Activated CD4-positive, alpha-beta T cell treated with anti-CD3 and anti-CD28 coated beads, Interleukin-2, amount 10 ng/mL, durations not matched to agents 7 days and 5 days (primary cell): ENCODE data around the gene CFD. TPM values are rescaled to one million over a fixed set of nuclear protein-coding genes. Genes with fewer than 3 reads are reported as not detected.

Experiments
- CTCF ChIA-PET: fragments of 350-600 bp; sonication (Branson Sonifier 250); formaldehyde crosslinking; loops from one replicate; lab custom pipeline; 2021; ENCODE audit warnings: antibody characterized with exemption; lab: Charles Lee
- POLR2A ChIA-PET: fragments of 350-600 bp; sonication (Branson Sonifier 250); formaldehyde crosslinking; loops from one replicate; lab custom pipeline; 2021; ENCODE audit warnings: antibody characterized with exemption; lab: Charles Lee
- DNase-seq: peaks from one replicate; pipeline ENCODE4 v3.0.0-alpha.2; 2020
- H3K27ac Mint-ChIP-seq: one replicate; pipeline ENCODE4 v1.8.0; 2021; ENCODE audit warnings: mild to moderate bottlenecking, moderate library complexity, mixed read lengths
- H3K27me3 Mint-ChIP-seq: one replicate; pipeline ENCODE4 v1.8.0; 2021; ENCODE audit warnings: mixed read lengths
- H3K36me3 Mint-ChIP-seq: one replicate; pipeline ENCODE4 v1.8.0; 2021; ENCODE audit warnings: low read depth, mixed read lengths
- H3K4me1 Mint-ChIP-seq: one replicate; pipeline ENCODE4 v1.8.0; 2021; ENCODE audit warnings: mixed read lengths
- H3K4me3 Mint-ChIP-seq: one replicate; pipeline ENCODE4 v1.8.0; 2021; ENCODE audit warnings: mild to moderate bottlenecking, moderate library complexity, mixed read lengths
- H3K9me3 Mint-ChIP-seq: one replicate; pipeline ENCODE4 v1.8.0; 2021; ENCODE audit warnings: mixed read lengths
- total RNA-seq, 2 experiments: library from RNA; stranded (reverse); gene quantifications; one replicate each; pipeline ENCODE4 v1.2.3, GENCODE V29; 2021

CFD gene
- total RNA-seq, 2 experiments from 2014 or later: 1.5 to 1.6 TPM

- H3K27ac Mint-ChIP-seq: peak within 1 kb of the TSS; percentile 98
- no peaks in the 10 kb centered on the region for H3K27me3 Mint-ChIP-seq
- peak within 1 kb of the TSS; percentile 92 for H3K4me3 Mint-ChIP-seq
- CTCF ChIA-PET: interaction anchor here (0.6 to 2.0 kb wide), 6 partner anchors 9 to 177 kb away, joined by 3 to 17 read pairs (median 4); no protein-coding TSS in a partner anchor
- H3K36me3 Mint-ChIP-seq: peaks cover 12% of the 10 kb centered on the region
- H3K9me3 Mint-ChIP-seq: no peaks in the 10 kb centered on the region
- H3K4me1 Mint-ChIP-seq: peaks cover 28% of the 10 kb centered on the region
- POLR2A ChIA-PET: interaction anchor here (0.5 to 0.7 kb wide), 3 partner anchors 17 to 1373 kb away, joined by 3 read pairs; no protein-coding TSS in a partner anchor
- peak; percentile 92 for DNase-seq
Observed at GRCh38 chr19:892894-893689, 33.6 kb downstream of the CFD start, which contains the start of the genes MED16 and RNU6-9. TSS of gene MED16 (minus strand) at chr19:893187. CDS start at chr19:891131, 2,056 bp downstream. TSS of gene RNU6-9 (plus strand) at chr19:893484.

- Mint-ChIP-seq H3K4me1 (peaks cover 26% of the 10 kb centered on the region), H3K27ac (no peak overlapping the region), H3K27me3 (no peaks in the 10 kb centered on the region), H3K4me3 (no peak overlapping the region), H3K36me3 (peaks cover 20% of the 10 kb centered on the region), H3K9me3 (no peaks in the 10 kb centered on the region)
- ChIA-PET CTCF (interaction anchor here (0.6 to 2.2 kb wide), 5 partner anchors 10 to 56 kb away, joined by 3 to 6 read pairs (median 5); no protein-coding TSS in a partner anchor), POLR2A (no interaction called here)
- DNase-seq: no peak
Observed at GRCh38 chr19:896434-896833, 37.0 kb downstream of the CFD start.

GRCh38 chr19:896999-897398 lies 37.5 kb downstream of the CFD start:
- peaks cover 27% of the 10 kb centered on the region for H3K4me1 Mint-ChIP-seq
- ChIA-PET POLR2A (no interaction called here), CTCF (interaction anchor here (0.6 to 2.2 kb wide), 5 partner anchors 9 to 297 kb away, joined by 3 to 6 read pairs (median 5); no protein-coding TSS in a partner anchor)
- no peak overlapping the region for H3K27ac Mint-ChIP-seq
- no peak overlapping the region for H3K4me3 Mint-ChIP-seq
- no peak for DNase-seq
- H3K27me3 Mint-ChIP-seq: no peaks in the 10 kb centered on the region
- H3K9me3 Mint-ChIP-seq: no peaks in the 10 kb centered on the region
- peaks cover 21% of the 10 kb centered on the region for H3K36me3 Mint-ChIP-seq

- Mint-ChIP-seq H3K36me3 (peaks cover 21% of the 10 kb centered on the region), H3K27ac (no peak overlapping the region), H3K9me3 (no peaks in the 10 kb centered on the region), H3K4me1 (peaks cover 26% of the 10 kb centered on the region), H3K4me3 (no peak overlapping the region), H3K27me3 (no peaks in the 10 kb centered on the region)
- CTCF ChIA-PET: interaction anchor here (0.6 to 2.2 kb wide), 5 partner anchors 9 to 296 kb away, joined by 3 to 6 read pairs (median 5); no protein-coding TSS in a partner anchor
- POLR2A ChIA-PET: no interaction called here
- DNase-seq: no peak
Observed at GRCh38 chr19:897442-898039, 38.1 kb downstream of the CFD start.

GRCh38 chr19:898663-899062 lies 39.2 kb downstream of the CFD start:
- Mint-ChIP-seq H3K9me3 (no peaks in the 10 kb centered on the region), H3K27ac (no peak overlapping the region), H3K27me3 (no peaks in the 10 kb centered on the region), H3K4me1 (peaks cover 19% of the 10 kb centered on the region), H3K4me3 (no peak overlapping the region), H3K36me3 (peaks cover 20% of the 10 kb centered on the region)
- ChIA-PET CTCF (interaction anchor here (2.2 kb wide), 1 partner anchor 35 kb away, joined by 5 read pairs; no protein-coding TSS in a partner anchor), POLR2A (no interaction called here)
- DNase-seq: peak; percentile 54

GRCh38 chr19:899336-900042 lies 40.0 kb downstream of the CFD start:
- Mint-ChIP-seq H3K4me3 (no peak overlapping the region), H3K36me3 (peaks cover 25% of the 10 kb centered on the region), H3K9me3 (no peaks in the 10 kb centered on the region), H3K27me3 (no peaks in the 10 kb centered on the region), H3K27ac (no peak overlapping the region), H3K4me1 (peaks cover 21% of the 10 kb centered on the region)
- CTCF ChIA-PET: no interaction called here
- POLR2A ChIA-PET: no interaction called here
- no peak for DNase-seq

- peak overlapping the region; percentile 41 for H3K27ac Mint-ChIP-seq
- no peaks in the 10 kb centered on the region for H3K9me3 Mint-ChIP-seq
- H3K4me3 Mint-ChIP-seq: no peak overlapping the region
- H3K36me3 Mint-ChIP-seq: peaks cover 26% of the 10 kb centered on the region
- no peaks in the 10 kb centered on the region for H3K27me3 Mint-ChIP-seq
- peaks cover 21% of the 10 kb centered on the region for H3K4me1 Mint-ChIP-seq
- ChIA-PET POLR2A (no interaction called here), CTCF (no interaction called here)
- no peak for DNase-seq
Observed at GRCh38 chr19:900043-900301, 40.5 kb downstream of the CFD start.

GRCh38 chr19:900302-901111 lies 41.0 kb downstream of the CFD start:
- peak overlapping the region; percentile 41 for H3K27ac Mint-ChIP-seq
- H3K9me3 Mint-ChIP-seq: no peaks in the 10 kb centered on the region
- POLR2A ChIA-PET: no interaction called here
- H3K27me3 Mint-ChIP-seq: no peaks in the 10 kb centered on the region
- CTCF ChIA-PET: no interaction called here
- H3K36me3 Mint-ChIP-seq: peaks cover 26% of the 10 kb centered on the region
- H3K4me3 Mint-ChIP-seq: no peak overlapping the region
- peaks cover 23% of the 10 kb centered on the region for H3K4me1 Mint-ChIP-seq
- DNase-seq: peak; percentile 43

- ChIA-PET CTCF (interaction anchor here (0.6 to 1.2 kb wide), 3 partner anchors 8 to 81 kb away, joined by 3 to 7 read pairs (median 6); partner anchors contain the start of genes MED16 and RNU6-9), POLR2A (no interaction called here)
- Mint-ChIP-seq H3K36me3 (peaks cover 27% of the 10 kb centered on the region), H3K9me3 (no peaks in the 10 kb centered on the region), H3K4me3 (no peak overlapping the region), H3K27ac (no peak overlapping the region), H3K4me1 (peaks cover 31% of the 10 kb centered on the region), H3K27me3 (no peaks in the 10 kb centered on the region)
- DNase-seq: no peak
Observed at GRCh38 chr19:901216-902092, 42.0 kb downstream of the CFD start.

- H3K27me3 Mint-ChIP-seq: no peaks in the 10 kb centered on the region
- H3K36me3 Mint-ChIP-seq: peaks cover 26% of the 10 kb centered on the region
- H3K4me1 Mint-ChIP-seq: peaks cover 35% of the 10 kb centered on the region
- POLR2A ChIA-PET: no interaction called here
- DNase-seq: no peak
- H3K27ac Mint-ChIP-seq: no peak overlapping the region
- H3K9me3 Mint-ChIP-seq: no peaks in the 10 kb centered on the region
- CTCF ChIA-PET: interaction anchor here (0.6 to 1.2 kb wide), 4 partner anchors 9 to 80 kb away, joined by 3 to 7 read pairs (median 4); partner anchors contain the start of genes AZU1, MED16 and RNU6-9
- no peak overlapping the region for H3K4me3 Mint-ChIP-seq
Observed at GRCh38 chr19:902093-902370, 42.6 kb downstream of the CFD start.

- peaks cover 41% of the 10 kb centered on the region for H3K4me1 Mint-ChIP-seq
- DNase-seq: no peak
- ChIA-PET CTCF (interaction anchor here (1.1 to 1.2 kb wide), 4 partner anchors 9 to 79 kb away, joined by 3 to 6 read pairs (median 3); partner anchors contain the start of genes AZU1, MED16 and RNU6-9), POLR2A (no interaction called here)
- peaks cover 25% of the 10 kb centered on the region for H3K36me3 Mint-ChIP-seq
- H3K27ac Mint-ChIP-seq: no peak overlapping the region
- H3K27me3 Mint-ChIP-seq: no peaks in the 10 kb centered on the region
- no peak overlapping the region for H3K4me3 Mint-ChIP-seq
- no peaks in the 10 kb centered on the region for H3K9me3 Mint-ChIP-seq
Observed at GRCh38 chr19:902446-903226, 43.2 kb downstream of the CFD start.
